HepG2 (cell line): ENCODE data around the gene MVP. TPM values are rescaled to one million over a fixed set of nuclear protein-coding genes. Genes with fewer than 3 reads are reported as not detected.

ENCODE experiments used
- ELF4 ChIP-seq: sonication (generic); formaldehyde crosslinking; IDR thresholded peaks from 2 replicates; pipeline ENCODE4 v1.5.0; 2020; ENCODE audit warnings: missing genetic modification reagents, mild to moderate bottlenecking, moderate library complexity, borderline replicate concordance
- HOXD1 ChIP-seq: sonication (generic); formaldehyde crosslinking; IDR thresholded peaks from 2 replicates; pipeline ENCODE4 v1.5.0; 2020; ENCODE audit warnings: missing genetic modification reagents
- JUN ChIP-seq: sonication (generic); formaldehyde crosslinking; IDR thresholded peaks from 2 replicates; pipeline ENCODE4 v1.4.0; 2020; ENCODE audit warnings: mild to moderate bottlenecking, missing genetic modification reagents
- PITX1 ChIP-seq: sonication (generic); formaldehyde crosslinking; IDR thresholded peaks from 2 replicates; pipeline ENCODE4 v1.5.1; 2020; ENCODE audit warnings: mild to moderate bottlenecking, missing genetic modification reagents
- PLRG1 ChIP-seq: fragments of 450-650 bp; conservative IDR thresholded peaks from 2 replicates; pipeline ENCODE4 v1.6.1; 2016
- SAFB2 ChIP-seq: sonication (generic); formaldehyde crosslinking; IDR thresholded peaks from 2 replicates; pipeline ENCODE4 v1.5.1; 2020; ENCODE audit warnings: missing genetic modification reagents, low read depth, mild to moderate bottlenecking, borderline replicate concordance
- ZFP36L2 ChIP-seq: sonication (generic); formaldehyde crosslinking; IDR thresholded peaks from 2 replicates; pipeline ENCODE4 v1.4.0; 2020; ENCODE audit warnings: missing genetic modification reagents
- ZNF253 ChIP-seq: sonication (generic); formaldehyde crosslinking; IDR thresholded peaks from 2 replicates; pipeline ENCODE4 v1.8.0; 2022; ENCODE audit warnings: mild to moderate bottlenecking, missing genetic modification reagents, borderline replicate concordance
- ZNF260 ChIP-seq: sonication (generic); formaldehyde crosslinking; IDR thresholded peaks from 2 replicates; pipeline ENCODE4 v1.4.0; 2020; ENCODE audit warnings: missing genetic modification reagents, low read depth, mild to moderate bottlenecking, borderline replicate concordance
- ZNF343 ChIP-seq: sonication (generic); formaldehyde crosslinking; IDR thresholded peaks from 2 replicates; pipeline ENCODE4 v1.4.0; 2020; ENCODE audit warnings: mild to moderate bottlenecking, missing genetic modification reagents
- ZNF550 ChIP-seq: sonication (generic); formaldehyde crosslinking; IDR thresholded peaks from 2 replicates; pipeline ENCODE4 v1.4.0; 2020; ENCODE audit warnings: mild to moderate bottlenecking, missing genetic modification reagents, borderline replicate concordance
- ZNF572 ChIP-seq: sonication (generic); formaldehyde crosslinking; IDR thresholded peaks from 2 replicates; pipeline ENCODE4 v1.5.1; 2020; ENCODE audit warnings: mild to moderate bottlenecking, missing genetic modification reagents
- ZNF788 ChIP-seq: sonication (generic); formaldehyde crosslinking; IDR thresholded peaks from 2 replicates; pipeline ENCODE4 v1.5.0; 2020; ENCODE audit warnings: mild to moderate bottlenecking, missing genetic modification reagents, borderline replicate concordance
- ZNF790 ChIP-seq: sonication (generic); formaldehyde crosslinking; IDR thresholded peaks from 2 replicates; pipeline ENCODE4 v1.8.0; 2022; ENCODE audit warnings: missing genetic modification reagents, mild to moderate bottlenecking, borderline replicate concordance
- polyA plus RNA-seq, 8 experiments: library from polyadenylated mRNA; depleted of rRNA in 3 of 8; stranded (reverse) in 7 of 8; unstranded in 1 of 8; fragments of >200 nt; fragmentation: Illumina TruSeq in 4 of 8; extraction: Trizol in 4 of 8; gene quantifications; 2 replicates each; pipeline versions ENCODE4 v1.2.1 to v1.2.3, GENCODE V29; 2011 to 2016; ENCODE audit warnings: low read depth in 4 of 8, missing spikeins in 1 of 8, mixed read lengths in 1 of 8; ENCODE audit not compliant: insufficient read depth in 1 of 8
- total RNA-seq, 5 experiments: library from RNA; depleted of rRNA; stranded (reverse); fragments of >200 nt; fragmentation: Illumina TruSeq; extraction: Trizol; gene quantifications; 2 replicates each; pipeline ENCODE4 v1.2.3, GENCODE V29; 2016; ENCODE audit warnings: low read depth in 1 of 5
- TF ChIP-seq, protein P1 (sequence below), 2 experiments: fragments of 450-650 bp in 1 of 2; sonication (generic) in 1 of 2; formaldehyde crosslinking in 1 of 2; IDR thresholded peaks; 2 replicates each; pipeline versions ENCODE4 v1.6.1 to v1.8.0; 2016 to 2022; ENCODE audit warnings: antibody characterized with exemption in 1 of 2, mild to moderate bottlenecking in 1 of 2, missing genetic modification reagents in 1 of 2
- TF ChIP-seq, protein P2 (sequence below): sonication (generic); formaldehyde crosslinking; IDR thresholded peaks from 2 replicates; pipeline ENCODE4 v1.8.1; 2023; ENCODE audit warnings: missing genetic modification reagents, inconsistent platforms, borderline replicate concordance

Gene MVP
- total and polyA plus RNA-seq, 2 of the 13 experiments (the other 11 are each of a cell fraction or from before 2014, with no cell fraction given), result 22.9 to 43.5 TPM

DNA sequence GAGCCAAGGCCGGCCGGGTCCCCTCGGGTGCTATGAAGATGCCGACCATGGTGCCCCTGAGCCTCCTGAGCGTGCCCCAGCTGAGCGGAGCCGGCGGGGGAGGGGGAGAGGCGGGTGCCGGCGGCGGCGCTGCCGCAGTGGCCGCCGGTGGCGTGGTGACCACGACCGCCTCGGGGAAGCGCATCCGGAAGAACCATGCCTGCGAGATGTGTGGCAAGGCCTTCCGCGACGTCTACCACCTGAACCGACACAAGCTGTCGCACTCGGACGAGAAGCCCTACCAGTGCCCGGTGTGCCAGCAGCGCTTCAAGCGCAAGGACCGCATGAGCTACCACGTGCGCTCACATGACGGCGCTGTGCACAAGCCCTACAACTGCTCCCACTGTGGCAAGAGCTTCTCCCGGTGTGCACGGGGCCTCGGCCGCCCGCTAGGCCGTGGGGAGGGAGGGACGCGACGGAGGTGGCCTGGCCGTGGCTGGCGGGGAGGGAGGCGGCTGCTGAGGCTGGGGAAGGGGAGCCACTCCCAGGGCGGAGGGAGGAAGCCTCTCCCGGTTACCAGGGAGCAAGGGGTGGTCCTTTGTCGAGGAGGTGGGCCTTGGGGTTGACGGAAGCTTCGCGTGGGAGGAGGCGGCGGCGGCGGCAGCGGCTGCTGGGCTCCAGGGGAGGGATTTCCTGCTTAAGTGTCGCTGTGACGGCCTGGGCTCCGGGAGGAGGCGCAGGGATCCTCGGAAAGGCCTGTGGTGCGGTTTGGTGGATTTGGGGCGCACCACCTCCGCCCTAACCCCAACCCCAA, 12.6 kb upstream of the MVP start (continued):
- TF ChIP-seq ELF4 (CRISPR knock-in tag), result no peak
- no peak for TF ChIP-seq PLRG1
- peak; percentile 90; the same call in 1 of the 2 replicates for TF ChIP-seq HOXD1
- TF ChIP-seq ZNF550 (CRISPR knock-in tag), result peak; percentile 89; the same call in 1 of the 2 replicates
- TF ChIP-seq ZNF253 (CRISPR knock-in tag), result peak; percentile 99
- peak; percentile 92 for TF ChIP-seq ZNF788 (CRISPR knock-in tag)
- TF ChIP-seq ZFP36L2 (CRISPR knock-in tag), result no peak
- TF ChIP-seq, protein P1, sequence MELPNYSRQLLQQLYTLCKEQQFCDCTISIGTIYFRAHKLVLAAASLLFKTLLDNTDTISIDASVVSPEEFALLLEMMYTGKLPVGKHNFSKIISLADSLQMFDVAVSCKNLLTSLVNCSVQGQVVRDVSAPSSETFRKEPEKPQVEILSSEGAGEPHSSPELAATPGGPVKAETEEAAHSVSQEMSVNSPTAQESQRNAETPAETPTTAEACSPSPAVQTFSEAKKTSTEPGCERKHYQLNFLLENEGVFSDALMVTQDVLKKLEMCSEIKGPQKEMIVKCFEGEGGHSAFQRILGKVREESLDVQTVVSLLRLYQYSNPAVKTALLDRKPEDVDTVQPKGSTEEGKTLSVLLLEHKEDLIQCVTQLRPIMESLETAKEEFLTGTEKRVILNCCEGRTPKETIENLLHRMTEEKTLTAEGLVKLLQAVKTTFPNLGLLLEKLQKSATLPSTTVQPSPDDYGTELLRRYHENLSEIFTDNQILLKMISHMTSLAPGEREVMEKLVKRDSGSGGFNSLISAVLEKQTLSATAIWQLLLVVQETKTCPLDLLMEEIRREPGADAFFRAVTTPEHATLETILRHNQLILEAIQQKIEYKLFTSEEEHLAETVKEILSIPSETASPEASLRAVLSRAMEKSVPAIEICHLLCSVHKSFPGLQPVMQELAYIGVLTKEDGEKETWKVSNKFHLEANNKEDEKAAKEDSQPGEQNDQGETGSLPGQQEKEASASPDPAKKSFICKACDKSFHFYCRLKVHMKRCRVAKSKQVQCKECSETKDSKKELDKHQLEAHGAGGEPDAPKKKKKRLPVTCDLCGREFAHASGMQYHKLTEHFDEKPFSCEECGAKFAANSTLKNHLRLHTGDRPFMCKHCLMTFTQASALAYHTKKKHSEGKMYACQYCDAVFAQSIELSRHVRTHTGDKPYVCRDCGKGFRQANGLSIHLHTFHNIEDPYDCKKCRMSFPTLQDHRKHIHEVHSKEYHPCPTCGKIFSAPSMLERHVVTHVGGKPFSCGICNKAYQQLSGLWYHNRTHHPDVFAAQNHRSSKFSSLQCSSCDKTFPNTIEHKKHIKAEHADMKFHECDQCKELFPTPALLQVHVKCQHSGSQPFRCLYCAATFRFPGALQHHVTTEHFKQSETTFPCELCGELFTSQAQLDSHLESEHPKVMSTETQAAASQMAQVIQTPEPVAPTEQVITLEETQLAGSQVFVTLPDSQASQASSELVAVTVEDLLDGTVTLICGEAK (IDR thresholded peaks at IDR 0.05), result no peak
- TF ChIP-seq, protein P1 (CRISPR knock-in tag; IDR thresholded peaks at IDR 0.05), result peak; percentile 96
- peak; percentile 89 for TF ChIP-seq JUN (CRISPR knock-in tag)
- peak; percentile 88 for TF ChIP-seq ZNF572 (CRISPR knock-in tag)
- TF ChIP-seq, protein P2, sequence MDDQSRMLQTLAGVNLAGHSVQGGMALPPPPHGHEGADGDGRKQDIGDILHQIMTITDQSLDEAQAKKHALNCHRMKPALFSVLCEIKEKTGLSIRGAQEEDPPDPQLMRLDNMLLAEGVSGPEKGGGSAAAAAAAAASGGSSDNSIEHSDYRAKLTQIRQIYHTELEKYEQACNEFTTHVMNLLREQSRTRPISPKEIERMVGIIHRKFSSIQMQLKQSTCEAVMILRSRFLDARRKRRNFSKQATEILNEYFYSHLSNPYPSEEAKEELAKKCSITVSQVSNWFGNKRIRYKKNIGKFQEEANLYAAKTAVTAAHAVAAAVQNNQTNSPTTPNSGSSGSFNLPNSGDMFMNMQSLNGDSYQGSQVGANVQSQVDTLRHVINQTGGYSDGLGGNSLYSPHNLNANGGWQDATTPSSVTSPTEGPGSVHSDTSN, result peak; percentile 92; the same call in 1 of the 2 replicates
- peak; percentile 92 for TF ChIP-seq PITX1 (CRISPR knock-in tag)
- peak; percentile 98; the same call in 1 of the 2 replicates for TF ChIP-seq ZNF790
- peak; percentile 51; the same call in 1 of the 2 replicates for TF ChIP-seq ZNF260
- peak; percentile 98; the same call in 1 of the 2 replicates for TF ChIP-seq SAFB2 (CRISPR knock-in tag)
- TF ChIP-seq ZNF343, result peak; percentile 95; the same call in 1 of the 2 replicates
